Endodermal cell (in vitro differentiated cells): ENCODE data around the gene MN1. TPM values are rescaled to one million over a fixed set of nuclear protein-coding genes. Genes with fewer than 3 reads are reported as not detected.

Experiments used
- DNase-seq: peaks from one replicate; pipeline ENCODE4 v3.0.0-alpha.2; 2017
- H3K27ac ChIP-seq: 2 replicates; pipeline ENCODE4 v1.5.1; 2013; ENCODE audit warnings: mild to moderate bottlenecking, low read depth, low read length, moderate library complexity
- H3K27me3 ChIP-seq: 2 replicates; pipeline ENCODE4 v1.6.1; 2013; ENCODE audit warnings: mild to moderate bottlenecking, low read length, moderate library complexity; ENCODE audit not compliant: insufficient read depth, control insufficient read depth, poor library complexity, severe bottlenecking
- H3K36me3 ChIP-seq: 2 replicates; pipeline ENCODE4 v1.7.0; 2013; ENCODE audit warnings: mild to moderate bottlenecking, low read length, moderate library complexity; ENCODE audit not compliant: control insufficient read depth, insufficient read depth
- H3K4me1 ChIP-seq: one replicate; pipeline ENCODE4 v1.7.0; 2013; ENCODE audit warnings: low read length; ENCODE audit not compliant: control insufficient read depth, insufficient read depth
- H3K4me3 ChIP-seq: 2 replicates; pipeline ENCODE4 v1.5.1; 2013; ENCODE audit warnings: mild to moderate bottlenecking, low read length, moderate library complexity
- H3K9ac ChIP-seq: 2 replicates; pipeline ENCODE4 v1.6.1; 2013; ENCODE audit warnings: mild to moderate bottlenecking, low read length, moderate library complexity; ENCODE audit not compliant: poor library complexity, severe bottlenecking; ENCODE audit errors: extremely low read depth
- H3K9me3 ChIP-seq: 2 replicates; pipeline ENCODE4 v1.6.1; 2013; ENCODE audit warnings: mild to moderate bottlenecking, low read length, moderate library complexity; ENCODE audit not compliant: control insufficient read depth
- H3K27ac Mint-ChIP-seq: 2 replicates; pipeline ENCODE4 v1.8.0; 2020; ENCODE audit warnings: mixed read lengths
- H3K27me3 Mint-ChIP-seq: 2 replicates; pipeline ENCODE4 v1.8.0; 2021; ENCODE audit warnings: mild to moderate bottlenecking, mixed read lengths; ENCODE audit not compliant: insufficient read depth
- H3K36me3 Mint-ChIP-seq: 2 replicates; pipeline ENCODE4 v1.8.0; 2020; ENCODE audit warnings: low read depth, mixed read lengths
- H3K4me1 Mint-ChIP-seq: 2 replicates; pipeline ENCODE4 v1.8.0; 2020; ENCODE audit warnings: mixed read lengths
- H3K4me3 Mint-ChIP-seq: 2 replicates; pipeline ENCODE4 v1.8.0; 2020; ENCODE audit warnings: mild to moderate bottlenecking, moderate library complexity, mixed read lengths
- H3K9me3 Mint-ChIP-seq: 2 replicates; pipeline ENCODE4 v1.8.0; 2020; ENCODE audit warnings: mild to moderate bottlenecking, mixed read lengths
- CTCF ChIP-seq: fragments of 200-600 bp; sonication (generic); conservative IDR thresholded peaks from 2 replicates; pipeline ENCODE4 v1.5.0; 2021; ENCODE audit warnings: antibody characterized with exemption, mild to moderate bottlenecking
- WGBS, 2 experiments: methylation state at CpG; one replicate each; pipeline versions ENCODE4 v1.1.5 to v1.1.7; 2013; ENCODE audit warnings: missing lambda C conversion rate in 2 of 2, mixed read lengths in 1 of 2; ENCODE audit not compliant: insufficient coverage in 1 of 2, insufficient read length in 1 of 2; 5-methylcytosine and 5-hydroxymethylcytosine counted together
- total RNA-seq, 2 donors: library from RNA; stranded (reverse); fragmentation: NEBNext Ultra II Directional in 1 of 2; extraction: Animal tissue kit (Norgen Biotek cat#: 25700) in 1 of 2; gene quantifications; 2 replicates in 1 of 2; 3 replicates in 1 of 2; pipeline ENCODE4 v1.2.1, GENCODE V29; 2021

Gene MN1
- total RNA-seq, 2 donors from 2014 or later = 4.4 to 17.8 TPM

DNA sequence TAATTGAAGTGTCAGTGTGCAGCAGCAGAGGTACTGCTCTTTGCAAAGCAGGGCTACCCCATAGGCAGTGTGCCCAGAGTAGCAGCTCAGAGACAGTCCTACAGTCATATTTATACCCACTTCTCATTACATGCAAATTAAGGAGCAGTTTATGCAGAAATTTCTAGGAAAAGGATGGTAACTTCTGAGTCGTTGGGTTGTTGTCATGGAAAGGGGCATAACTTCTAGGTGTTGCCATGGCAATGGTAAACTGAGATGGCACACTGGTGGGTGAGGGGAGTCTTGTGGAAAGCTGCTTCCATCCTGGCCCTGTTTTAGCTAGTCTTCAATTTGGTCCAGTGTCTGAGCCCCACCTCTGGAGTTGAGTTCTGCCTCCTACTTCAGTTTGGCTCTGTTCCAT, 77.4 kb downstream of the MN1 start:
- Mint-ChIP-seq H3K9me3 (peaks cover 19% of the 10 kb centered on the region), H3K4me1 (peaks cover 23% of the 10 kb centered on the region), H3K27me3 (no peaks in the 10 kb centered on the region), H3K27ac (no peak overlapping the region), H3K36me3 (peaks cover 2% of the 10 kb centered on the region), H3K4me3 (no peak overlapping the region)
- H3K4me3 ChIP-seq = no peak overlapping the region
- 92 to 100% methylated on average over 1 of the region's 1 CpG for WGBS, 2 experiments
- DNase-seq = no peak
- peaks cover 9% of the 10 kb centered on the region for H3K4me1 ChIP-seq
- no peak overlapping the region for H3K27ac ChIP-seq
- no peak overlapping the region for H3K9ac ChIP-seq
- H3K9me3 ChIP-seq = peaks cover 10% of the 10 kb centered on the region
- TF ChIP-seq CTCF = no peak
- no peaks in the 10 kb centered on the region for H3K36me3 ChIP-seq
- no peaks in the 10 kb centered on the region for H3K27me3 ChIP-seq

DNA sequence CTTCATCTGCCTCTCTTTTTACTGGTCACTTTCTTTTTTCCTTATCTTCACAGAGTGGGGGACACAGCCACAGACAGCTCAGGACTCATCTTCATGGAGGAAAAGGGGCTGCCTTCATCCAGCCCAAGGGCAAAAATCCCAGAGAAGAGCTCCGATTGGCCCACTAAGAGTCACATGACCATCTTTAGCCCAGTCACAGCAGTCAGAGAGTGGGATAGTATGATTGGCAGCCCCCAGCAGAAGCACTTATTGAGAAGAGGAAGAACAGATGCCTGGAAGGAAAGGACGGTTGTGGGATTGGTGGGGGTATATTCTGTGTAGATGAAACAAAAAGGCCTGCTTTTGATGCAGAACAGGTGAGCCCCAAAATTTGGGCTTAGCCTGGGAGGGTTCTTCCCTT, 77.8 kb downstream of the MN1 start:
- no peak overlapping the region for H3K9ac ChIP-seq
- peaks cover 2% of the 10 kb centered on the region for H3K36me3 Mint-ChIP-seq
- no peaks in the 10 kb centered on the region for H3K36me3 ChIP-seq
- peaks cover 5% of the 10 kb centered on the region for H3K4me1 ChIP-seq
- no peaks in the 10 kb centered on the region for H3K27me3 Mint-ChIP-seq
- WGBS, 2 experiments = 60 to 87% methylated on average over 1 to 2 of the region's 2 CpGs
- TF ChIP-seq CTCF = no peak
- H3K4me3 Mint-ChIP-seq = no peak overlapping the region
- H3K9me3 ChIP-seq = peaks cover 10% of the 10 kb centered on the region
- H3K4me3 ChIP-seq = no peak overlapping the region
- H3K27ac Mint-ChIP-seq = no peak overlapping the region
- H3K27me3 ChIP-seq = no peaks in the 10 kb centered on the region
- DNase-seq = no peak
- peaks cover 19% of the 10 kb centered on the region for H3K4me1 Mint-ChIP-seq
- peaks cover 19% of the 10 kb centered on the region for H3K9me3 Mint-ChIP-seq
- no peak overlapping the region for H3K27ac ChIP-seq

- TF ChIP-seq CTCF = peak; percentile 37
- peaks cover 19% of the 10 kb centered on the region for H3K9me3 Mint-ChIP-seq
- no peak overlapping the region for H3K27ac Mint-ChIP-seq
- H3K27me3 Mint-ChIP-seq = no peaks in the 10 kb centered on the region
- no peaks in the 10 kb centered on the region for H3K36me3 ChIP-seq
- DNase-seq = no peak
- H3K9ac ChIP-seq = no peak overlapping the region
- WGBS, 2 experiments = 100% methylated on average over 1 of the region's 1 CpG; no CpG with 5 or more reads in 1 of the 2 experiments
- peaks cover 4% of the 10 kb centered on the region for H3K4me1 ChIP-seq
- no peak overlapping the region for H3K27ac ChIP-seq
- H3K27me3 ChIP-seq = no peaks in the 10 kb centered on the region
- H3K4me1 Mint-ChIP-seq = peaks cover 22% of the 10 kb centered on the region
- H3K4me3 Mint-ChIP-seq = no peak overlapping the region
- peaks cover 10% of the 10 kb centered on the region for H3K9me3 ChIP-seq
- H3K4me3 ChIP-seq = no peak overlapping the region
- peaks cover 2% of the 10 kb centered on the region for H3K36me3 Mint-ChIP-seq
These were observed 78.4 kb downstream of the MN1 start for GRCh38 chr22:27723158-27723557.
